GM12891 (cell line): ENCODE measurements around the gene SLC25A44. TPM values are rescaled to one million over a fixed set of nuclear protein-coding genes. Genes with fewer than 3 reads are reported as not detected.

Source experiments
- DNase-seq: peaks from one replicate; pipeline ENCODE4 v3.0.0; 2011; ENCODE audit warnings: low spot score; ENCODE audit not compliant: insufficient read length
- FAIRE-seq: peaks from 2 replicates; lab custom pipeline; 2011; peaks lifted over from hg19 to GRCh38; lab: Jason Lieb, UNC
- PAX5 ChIP-seq: IDR thresholded peaks from 2 replicates; pipeline ENCODE4 v1.6.1; 2011; ENCODE audit warnings: low read length, moderate library complexity, mild to moderate bottlenecking; ENCODE audit not compliant: insufficient read depth, severe bottlenecking
- POLR2A ChIP-seq: IDR thresholded peaks from 2 replicates; pipeline ENCODE4 v1.6.1; 2011; ENCODE audit warnings: low read depth, low read length, control low read depth
- POLR2AphosphoS5 ChIP-seq: IDR thresholded peaks from 2 replicates; pipeline ENCODE4 v1.6.1; 2011; ENCODE audit warnings: low read depth, low read length, control low read depth
- POU2F2 ChIP-seq: IDR thresholded peaks from 2 replicates; pipeline ENCODE4 v1.6.1; 2011; ENCODE audit warnings: low read depth, mild to moderate bottlenecking, control low read depth, low read length, moderate library complexity
- SPI1 ChIP-seq: IDR thresholded peaks from 2 replicates; pipeline ENCODE4 v1.6.1; 2011; ENCODE audit warnings: low read depth, low read length, control low read depth
- TAF1 ChIP-seq: IDR thresholded peaks from 2 replicates; pipeline ENCODE4 v1.6.1; 2011; ENCODE audit warnings: low read depth, low read length, control low read depth
- polyA plus RNA-seq: library from polyadenylated mRNA; unstranded; fragments of >200 nt; gene quantifications from one replicate; pipeline ENCODE4 v1.2.1, GENCODE V29; 2012; ENCODE audit warnings: low read depth, missing spikeins, inconsistent platforms; ENCODE audit not compliant: missing spikeins

The SLC25A44 gene
- polyA plus RNA-seq, result 14.1 TPM

GRCh38 chr1:156193488-156194299 is at the start of gene SLC25A44:
TSS of gene SLC25A44 (plus strand) at chr1:156194104. CDS start at chr1:156199848, 5,744 bp downstream.
- DNase-seq (peak; percentile 89), FAIRE-seq (peak; percentile 95)
- peak; percentile 44 for TF ChIP-seq TAF1
- no peak for TF ChIP-seq PAX5
- TF ChIP-seq SPI1, result peak; percentile 31; the same call in 1 of the 2 replicates
- TF ChIP-seq POU2F2, result peak; percentile 54; the same call in 1 of the 2 replicates
- TF ChIP-seq POLR2AphosphoS5, result peak; percentile 78; the same call in 1 of the 2 replicates
- TF ChIP-seq POLR2A, result peak; percentile 88

- DNase-seq (no peak), FAIRE-seq (no peak)
- TF ChIP-seq POLR2A (no peak), POU2F2 (no peak), TAF1 (no peak), POLR2AphosphoS5 (no peak), PAX5 (no peak), SPI1 (no peak)
These were observed 49.2 kb upstream of the SLC25A44 start for GRCh38 chr1:156144742-156145141.

GRCh38 chr1:156145650-156146019 is 48.3 kb upstream of the SLC25A44 start:
- FAIRE-seq, result no peak
- no peak for TF ChIP-seq PAX5
- no peak for TF ChIP-seq POU2F2
- no peak for TF ChIP-seq POLR2AphosphoS5
- TF ChIP-seq TAF1, result no peak
- no peak for TF ChIP-seq POLR2A
- TF ChIP-seq SPI1, result no peak
- no peak for DNase-seq

- FAIRE-seq (peak; percentile 88), DNase-seq (no peak)
- no peak for TF ChIP-seq POLR2AphosphoS5
- TF ChIP-seq TAF1, result no peak
- no peak for TF ChIP-seq SPI1
- no peak for TF ChIP-seq PAX5
- TF ChIP-seq POLR2A, result no peak
- TF ChIP-seq POU2F2, result no peak
These were observed 47.7 kb upstream of the SLC25A44 start for GRCh38 chr1:156146020-156146768.

GRCh38 chr1:156146769-156147405 is 47.0 kb upstream of the SLC25A44 start:
- no peak for DNase-seq
- TF ChIP-seq POLR2AphosphoS5 (no peak), POU2F2 (no peak), POLR2A (no peak), PAX5 (no peak), TAF1 (no peak), SPI1 (no peak)
- peak; percentile 31 for FAIRE-seq

- no peak for DNase-seq
- FAIRE-seq, result peak; percentile 96
- TF ChIP-seq POLR2A (no peak), SPI1 (peak; percentile 42)
These were observed 45.7 kb upstream of the SLC25A44 start for GRCh38 chr1:156148216-156148615.

- FAIRE-seq (peak; percentile 93), DNase-seq (no peak)
- no peak for TF ChIP-seq TAF1
- TF ChIP-seq POLR2AphosphoS5, result no peak
- no peak for TF ChIP-seq POLR2A
- TF ChIP-seq POU2F2, result peak; percentile 99
- peak; percentile 37; the same call in 1 of the 2 replicates for TF ChIP-seq SPI1
- TF ChIP-seq PAX5, result no peak
These were observed 44.3 kb upstream of the SLC25A44 start for GRCh38 chr1:156149374-156150332.

GRCh38 chr1:156150333-156151011 is 43.4 kb upstream of the SLC25A44 start:
- TF ChIP-seq POLR2A, result no peak
- TF ChIP-seq POU2F2, result no peak
- no peak for TF ChIP-seq PAX5
- TF ChIP-seq SPI1, result no peak
- TF ChIP-seq POLR2AphosphoS5, result no peak
- no peak for TF ChIP-seq TAF1
- FAIRE-seq (peak; percentile 78), DNase-seq (no peak)
